GM10248 (cell line): ENCODE results near the gene MRPL44.
"Not testable (repeated sequence)": the region's sequence is repeated elsewhere in the genome, so short reads cannot be mapped to it uniquely, and the experiment has no call there.

ENCODE experiments used
- CTCF ChIA-PET: fragments of 300-600 bp; sonication (Branson Sonifier 250); formaldehyde crosslinking; extraction: SDS; loops from one replicate; lab custom pipeline; 2021; ENCODE audit warnings: antibody characterized with exemption; lab: Yijun Ruan, JAX
- POLR2A ChIA-PET: fragments of 350-650 bp; sonication (Branson Sonifier 250); formaldehyde crosslinking; extraction: SDS; loops from one replicate; lab custom pipeline; 2020; ENCODE audit warnings: antibody characterized with exemption; lab: Yijun Ruan, JAX
- DNase-seq: peaks from one replicate; pipeline ENCODE4 v3.0.0; 2012; ENCODE audit errors: extremely low spot score
- CTCF ChIP-seq: IDR thresholded peaks from 2 replicates; pipeline ENCODE4 v1.5.1; 2012; ENCODE audit warnings: mild to moderate bottlenecking, low read depth; ENCODE audit errors: extremely low read depth, missing control alignments, control extremely low read depth

Gene MRPL44

GRCh38 chr2:223934870-223935269 is 22.4 kb upstream of the MRPL44 start:
- no peak for TF ChIP-seq CTCF
- POLR2A ChIA-PET: no interaction called here
- CTCF ChIA-PET: interaction anchor here (0.9 to 3.5 kb wide), 8 partner anchors 9 to 97 kb away, joined by 3 to 14 read pairs (median 3); no protein-coding TSS in a partner anchor
- DNase-seq: no peak

GRCh38 chr2:223935459-223936125 is 21.7 kb upstream of the MRPL44 start:
- TF ChIP-seq CTCF: no peak
- POLR2A ChIA-PET: interaction anchor here (0.6 kb wide), 1 partner anchor 39 kb away, joined by 5 read pairs; no protein-coding TSS in a partner anchor
- no peak for DNase-seq
- CTCF ChIA-PET: interaction anchor here (0.9 to 3.5 kb wide), 8 partner anchors 9 to 98 kb away, joined by 3 to 14 read pairs (median 4); no protein-coding TSS in a partner anchor

- ChIA-PET POLR2A (no interaction called here), CTCF (interaction anchor here (1.2 to 3.5 kb wide), 4 partner anchors 11 to 23 kb away, joined by 3 to 14 read pairs (median 6); no protein-coding TSS in a partner anchor)
- no peak for DNase-seq
- TF ChIP-seq CTCF: no peak
These were observed 20.4 kb upstream of the MRPL44 start for GRCh38 chr2:223936862-223937326.

GRCh38 chr2:223937535-223937934 is 19.7 kb upstream of the MRPL44 start:
- POLR2A ChIA-PET: no interaction called here
- CTCF ChIA-PET: interaction anchor here (1.2 to 1.3 kb wide), 2 partner anchors 17 to 33 kb away, joined by 3 read pairs; no protein-coding TSS in a partner anchor
- DNase-seq: no peak
- no peak for TF ChIP-seq CTCF

- POLR2A ChIA-PET, DNase-seq: not testable (repeated sequence)
- CTCF ChIA-PET: interaction anchor here (1.4 to 2.5 kb wide), 4 partner anchors 9 to 18 kb away, joined by 3 to 8 read pairs (median 6); partner anchors contain the start of gene MRPL44
These were observed 17.8 kb upstream of the MRPL44 start for GRCh38 chr2:223939438-223939837.

- POLR2A ChIA-PET: interaction anchor here (0.7 to 1.1 kb wide), 3 partner anchors 46 to 1128 kb away, joined by 3 to 5 read pairs (median 3); no protein-coding TSS in a partner anchor
- DNase-seq: peak; percentile 62
- TF ChIP-seq CTCF: no peak
These were observed 15.5 kb upstream of the MRPL44 start for GRCh38 chr2:223941579-223942277.

GRCh38 chr2:223943135-223943534 is 14.1 kb upstream of the MRPL44 start:
- CTCF ChIA-PET: interaction anchor here (0.6 to 2.1 kb wide), 5 partner anchors 8 to 62 kb away, joined by 3 to 7 read pairs (median 4); no protein-coding TSS in a partner anchor
- POLR2A ChIA-PET: no interaction called here
- DNase-seq: no peak
- TF ChIP-seq CTCF: no peak

More at GRCh38 chr2:223941579-223942277, 15.5 kb upstream of the MRPL44 start:
- CTCF ChIA-PET: interaction anchor here (0.7 to 2.5 kb wide), 6 partner anchors 10 to 143 kb away, joined by 3 to 8 read pairs (median 6); no protein-coding TSS in a partner anchor
